Panc1 (cell line): Measurements from ENCODE around the gene STARD7. TPM values are rescaled to one million over a fixed set of nuclear protein-coding genes. Genes with fewer than 3 reads are reported as not detected.

Experiments used
- ATAC-seq: fragments of 200-7000 bp; cut with Tn5 transposase; 2 replicates; pipeline ENCODE4 v1.9.1; 2020; ENCODE audit warnings: mild to moderate bottlenecking, moderate library complexity
- BruUV-seq: library from RNA; stranded (reverse); fragments of 400-500 nt; replicated peaks from 2 replicates; lab custom pipeline; 2021; lab: Mats Ljungman, UMichigan
- CTCF ChIA-PET: fragments of 300-600 bp; sonication (Branson Sonifier 250); formaldehyde crosslinking; loops from one replicate; lab custom pipeline; 2022; ENCODE audit warnings: antibody characterized with exemption; lab: Charles Lee
- POLR2A ChIA-PET: fragments of 300-600 bp; sonication (Branson Sonifier 250); formaldehyde crosslinking; loops from one replicate; lab custom pipeline; 2022; ENCODE audit warnings: antibody characterized with exemption; lab: Charles Lee
- DNase-seq: peaks from one replicate; pipeline ENCODE4 v3.0.0-alpha.2; 2010; ENCODE audit warnings: low read depth, low spot score
- H3K27ac ChIP-seq: 2 replicates; pipeline ENCODE4 v1.5.1; 2011; ENCODE audit warnings: mild to moderate bottlenecking, low read length, inconsistent platforms
- H3K27me3 ChIP-seq: fragments of 200-500 bp; sonication (Bioruptor generic); 2 replicates; pipeline ENCODE4 v1.6.0; 2014; ENCODE audit warnings: low read length, inconsistent platforms; ENCODE audit not compliant: control insufficient read depth, insufficient read depth
- H3K36me3 ChIP-seq: fragments of 200-500 bp; sonication (Bioruptor generic); 2 replicates; pipeline ENCODE4 v1.5.1; 2014; ENCODE audit warnings: inconsistent platforms, mild to moderate bottlenecking, low read length, moderate library complexity; ENCODE audit not compliant: control insufficient read depth, insufficient read depth
- H3K4me1 ChIP-seq: 2 replicates; pipeline ENCODE4 v1.5.1; 2011; ENCODE audit warnings: inconsistent platforms, mild to moderate bottlenecking, low read length, moderate library complexity; ENCODE audit not compliant: control insufficient read depth, insufficient read depth
- H3K4me3 ChIP-seq, 2 experiments: 2 replicates each; pipeline ENCODE4 v1.5.1; 2011 to 2012; ENCODE audit warnings: low read depth in 2 of 2, low read length in 2 of 2, mild to moderate bottlenecking in 2 of 2, inconsistent platforms in 1 of 2, moderate library complexity in 1 of 2
- H3K9me3 ChIP-seq: fragments of 200-500 bp; sonication (Bioruptor generic); 2 replicates; pipeline ENCODE4 v1.5.1; 2014; ENCODE audit warnings: low read depth, mild to moderate bottlenecking, inconsistent platforms, low read length, moderate library complexity; ENCODE audit not compliant: control insufficient read depth, insufficient read depth
- CTCF ChIP-seq: fragments of 450-650 bp; IDR thresholded peaks from 2 replicates; pipeline ENCODE4 v1.5.1; 2017; ENCODE audit warnings: mild to moderate bottlenecking
- POLR2AphosphoS5 ChIP-seq: IDR thresholded peaks from 2 replicates; pipeline ENCODE4 v1.6.1; 2012; ENCODE audit warnings: mild to moderate bottlenecking, low read depth, low read length, moderate library complexity
- SIN3A ChIP-seq: IDR thresholded peaks from 2 replicates; pipeline ENCODE4 v1.6.1; 2012; ENCODE audit warnings: low read depth, mild to moderate bottlenecking, low read length, moderate library complexity, borderline replicate concordance; ENCODE audit not compliant: insufficient read depth
- TCF7L2 ChIP-seq: IDR thresholded peaks from 2 replicates; pipeline ENCODE4 v1.6.1; 2011; ENCODE audit warnings: mild to moderate bottlenecking, low read depth, low read length, inconsistent platforms
- in situ Hi-C: cut with HindIII; loops from 2 replicates; pipeline ENCODE4 v1.10.0; 2016; ENCODE audit warnings: low sequenced_read_pairs, low pct_unique_long_range_greater_than_20kb
- intact Hi-C: fragments of 100-400 bp; cut with micrococcal nuclease; formaldehyde crosslinking; loops from one replicate; pipeline ENCODE4 v1.10.0; 2022; ENCODE audit not compliant: unreplicated experiment
- total RNA-seq: library from RNA; stranded (reverse); gene quantifications from one replicate; pipeline ENCODE4 v1.2.1, GENCODE V29; 2021; ENCODE audit not compliant: unreplicated experiment
- TF ChIP-seq, protein P1 (sequence below), 2 experiments: IDR thresholded peaks; 2 replicates each; pipeline ENCODE4 v1.6.1; 2011 to 2012; ENCODE audit warnings: low read depth in 2 of 2, control low read depth in 1 of 2, low read length in 1 of 2, mild to moderate bottlenecking in 1 of 2, moderate library complexity in 1 of 2; ENCODE audit not compliant: insufficient read depth in 1 of 2

Gene STARD7
- total RNA-seq, 1 experiment from 2014 or later: 133 TPM

DNA sequence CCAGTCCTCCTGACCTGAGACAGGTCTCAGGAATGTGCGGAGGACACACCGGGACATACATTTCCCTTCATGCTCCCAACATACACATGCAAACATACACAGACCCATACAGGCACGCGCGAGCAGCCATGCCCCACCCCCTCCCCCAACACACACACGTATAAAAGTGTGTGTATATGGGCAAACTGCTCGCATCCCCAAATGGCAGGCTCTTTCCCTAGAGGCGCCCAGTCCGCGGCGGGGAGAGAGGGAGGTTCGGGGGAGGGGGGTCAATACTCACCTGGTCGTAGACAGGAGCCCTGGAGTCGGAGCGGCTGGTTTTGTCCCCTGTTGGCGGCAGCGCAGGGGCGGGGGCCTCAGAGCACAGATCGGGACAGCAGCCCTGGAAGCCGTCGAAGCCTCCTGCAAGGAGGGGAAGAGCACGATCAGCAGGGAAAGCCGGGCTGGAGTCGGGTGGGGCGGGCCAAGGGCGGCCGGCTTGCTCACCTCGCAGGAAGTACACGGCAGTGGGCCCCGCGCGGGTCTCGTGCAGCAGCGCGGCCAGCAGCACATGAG, 64.1 kb downstream of the STARD7 start:
- peaks cover 29% of the 10 kb centered on the region for H3K4me1 ChIP-seq
- TF ChIP-seq CTCF: no peak
- TF ChIP-seq POLR2AphosphoS5: no peak
- TF ChIP-seq, protein P1, sequence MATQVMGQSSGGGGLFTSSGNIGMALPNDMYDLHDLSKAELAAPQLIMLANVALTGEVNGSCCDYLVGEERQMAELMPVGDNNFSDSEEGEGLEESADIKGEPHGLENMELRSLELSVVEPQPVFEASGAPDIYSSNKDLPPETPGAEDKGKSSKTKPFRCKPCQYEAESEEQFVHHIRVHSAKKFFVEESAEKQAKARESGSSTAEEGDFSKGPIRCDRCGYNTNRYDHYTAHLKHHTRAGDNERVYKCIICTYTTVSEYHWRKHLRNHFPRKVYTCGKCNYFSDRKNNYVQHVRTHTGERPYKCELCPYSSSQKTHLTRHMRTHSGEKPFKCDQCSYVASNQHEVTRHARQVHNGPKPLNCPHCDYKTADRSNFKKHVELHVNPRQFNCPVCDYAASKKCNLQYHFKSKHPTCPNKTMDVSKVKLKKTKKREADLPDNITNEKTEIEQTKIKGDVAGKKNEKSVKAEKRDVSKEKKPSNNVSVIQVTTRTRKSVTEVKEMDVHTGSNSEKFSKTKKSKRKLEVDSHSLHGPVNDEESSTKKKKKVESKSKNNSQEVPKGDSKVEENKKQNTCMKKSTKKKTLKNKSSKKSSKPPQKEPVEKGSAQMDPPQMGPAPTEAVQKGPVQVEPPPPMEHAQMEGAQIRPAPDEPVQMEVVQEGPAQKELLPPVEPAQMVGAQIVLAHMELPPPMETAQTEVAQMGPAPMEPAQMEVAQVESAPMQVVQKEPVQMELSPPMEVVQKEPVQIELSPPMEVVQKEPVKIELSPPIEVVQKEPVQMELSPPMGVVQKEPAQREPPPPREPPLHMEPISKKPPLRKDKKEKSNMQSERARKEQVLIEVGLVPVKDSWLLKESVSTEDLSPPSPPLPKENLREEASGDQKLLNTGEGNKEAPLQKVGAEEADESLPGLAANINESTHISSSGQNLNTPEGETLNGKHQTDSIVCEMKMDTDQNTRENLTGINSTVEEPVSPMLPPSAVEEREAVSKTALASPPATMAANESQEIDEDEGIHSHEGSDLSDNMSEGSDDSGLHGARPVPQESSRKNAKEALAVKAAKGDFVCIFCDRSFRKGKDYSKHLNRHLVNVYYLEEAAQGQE (IDR thresholded peaks at IDR 0.05; ENCODE audit: insufficient read depth in 1 of 2, low read depth in 2 of 2, low read length in 1 of 2): no peak
- no peak for TF ChIP-seq TCF7L2
- TF ChIP-seq SIN3A: 0 out of 2 replicates have a peak, but pooled peaks have one; percentile 4

DNA sequence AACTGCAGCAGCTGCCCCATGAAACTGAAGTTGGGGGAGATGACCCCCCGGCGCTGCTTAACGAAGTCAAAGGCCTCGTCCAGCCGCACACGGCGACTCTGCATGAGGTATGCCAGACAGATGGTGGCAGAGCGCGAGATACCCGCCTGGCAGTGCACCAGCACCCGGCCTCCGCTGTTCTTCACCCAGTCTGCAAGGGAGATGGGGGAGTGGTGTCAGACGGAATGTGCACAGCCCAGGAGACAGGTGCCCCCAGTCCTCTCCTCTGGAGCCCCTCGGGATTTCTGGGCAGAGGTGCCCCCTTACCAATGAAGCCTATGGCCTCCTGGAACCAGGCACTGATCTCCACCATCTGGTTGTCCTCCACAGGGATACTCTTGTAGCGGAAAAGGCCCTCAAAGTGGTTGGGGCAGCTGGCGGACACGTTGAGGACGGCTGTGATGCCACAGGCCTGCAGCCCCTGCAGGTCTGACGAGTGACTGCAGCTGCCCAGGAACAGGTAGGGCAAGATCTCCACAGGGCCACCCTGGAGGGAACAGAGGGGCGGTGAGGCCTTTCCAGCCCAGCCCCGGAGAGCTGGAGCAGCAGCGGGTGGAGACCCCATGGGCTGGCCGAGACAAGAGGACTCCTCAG, 64.7 kb downstream of the STARD7 start:
- POLR2A ChIA-PET: no interaction called here
- no peak for ATAC-seq
- Histone ChIP-seq H3K4me3 (peak overlapping the region; percentile 46 to 55), H3K9me3 (no peaks in the 10 kb centered on the region), H3K27me3 (no peaks in the 10 kb centered on the region), H3K36me3 (no peaks in the 10 kb centered on the region), H3K4me1 (peaks cover 29% of the 10 kb centered on the region), H3K27ac (peak overlapping the region; percentile 48; the same call in 1 of the 2 replicates)
- intact Hi-C loops: no loop called here
- BruUV-seq: TSS peak; percentile 81
- CTCF ChIA-PET: interaction anchor here (1.1 kb wide), 1 partner anchor 152 kb away, joined by 3 read pairs; no protein-coding TSS in a partner anchor
- TF ChIP-seq TCF7L2 (no peak), SIN3A (no peak)
- DNase-seq: no peak
- in situ Hi-C loops: no loop called here

More for the DNA sequence above, 64.1 kb downstream of the STARD7 start:
- peak overlapping the region; percentile 48 for H3K27ac ChIP-seq
- no TSS peak for BruUV-seq
- CTCF ChIA-PET: no interaction called here
- no peaks in the 10 kb centered on the region for H3K36me3 ChIP-seq
- POLR2A ChIA-PET: no interaction called here
- DNase-seq (no peak), ATAC-seq (no peak; the same call in 1 of the 2 replicates)
- no peaks in the 10 kb centered on the region for H3K9me3 ChIP-seq
- no peaks in the 10 kb centered on the region for H3K27me3 ChIP-seq
- H3K4me3 ChIP-seq: peak overlapping the region; percentile 46 to 55
- intact Hi-C loops: no loop called here
- in situ Hi-C loops: no loop called here
